ENCODE data around the gene KIAA1217. TPM values are rescaled to one million over a fixed set of nuclear protein-coding genes. Genes with fewer than 3 reads are reported as not detected.
A peak's percentile ranks its signal among the peaks of the same experiment; 100 is the strongest.

KIAA1217 gene, protein sequence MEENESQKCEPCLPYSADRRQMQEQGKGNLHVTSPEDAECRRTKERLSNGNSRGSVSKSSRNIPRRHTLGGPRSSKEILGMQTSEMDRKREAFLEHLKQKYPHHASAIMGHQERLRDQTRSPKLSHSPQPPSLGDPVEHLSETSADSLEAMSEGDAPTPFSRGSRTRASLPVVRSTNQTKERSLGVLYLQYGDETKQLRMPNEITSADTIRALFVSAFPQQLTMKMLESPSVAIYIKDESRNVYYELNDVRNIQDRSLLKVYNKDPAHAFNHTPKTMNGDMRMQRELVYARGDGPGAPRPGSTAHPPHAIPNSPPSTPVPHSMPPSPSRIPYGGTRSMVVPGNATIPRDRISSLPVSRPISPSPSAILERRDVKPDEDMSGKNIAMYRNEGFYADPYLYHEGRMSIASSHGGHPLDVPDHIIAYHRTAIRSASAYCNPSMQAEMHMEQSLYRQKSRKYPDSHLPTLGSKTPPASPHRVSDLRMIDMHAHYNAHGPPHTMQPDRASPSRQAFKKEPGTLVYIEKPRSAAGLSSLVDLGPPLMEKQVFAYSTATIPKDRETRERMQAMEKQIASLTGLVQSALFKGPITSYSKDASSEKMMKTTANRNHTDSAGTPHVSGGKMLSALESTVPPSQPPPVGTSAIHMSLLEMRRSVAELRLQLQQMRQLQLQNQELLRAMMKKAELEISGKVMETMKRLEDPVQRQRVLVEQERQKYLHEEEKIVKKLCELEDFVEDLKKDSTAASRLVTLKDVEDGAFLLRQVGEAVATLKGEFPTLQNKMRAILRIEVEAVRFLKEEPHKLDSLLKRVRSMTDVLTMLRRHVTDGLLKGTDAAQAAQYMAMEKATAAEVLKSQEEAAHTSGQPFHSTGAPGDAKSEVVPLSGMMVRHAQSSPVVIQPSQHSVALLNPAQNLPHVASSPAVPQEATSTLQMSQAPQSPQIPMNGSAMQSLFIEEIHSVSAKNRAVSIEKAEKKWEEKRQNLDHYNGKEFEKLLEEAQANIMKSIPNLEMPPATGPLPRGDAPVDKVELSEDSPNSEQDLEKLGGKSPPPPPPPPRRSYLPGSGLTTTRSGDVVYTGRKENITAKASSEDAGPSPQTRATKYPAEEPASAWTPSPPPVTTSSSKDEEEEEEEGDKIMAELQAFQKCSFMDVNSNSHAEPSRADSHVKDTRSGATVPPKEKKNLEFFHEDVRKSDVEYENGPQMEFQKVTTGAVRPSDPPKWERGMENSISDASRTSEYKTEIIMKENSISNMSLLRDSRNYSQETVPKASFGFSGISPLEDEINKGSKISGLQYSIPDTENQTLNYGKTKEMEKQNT (N-terminal part only)
- 10 to 100 TPM; 10.4 to 25.5 (median 14.9) TPM for total RNA-seq
- long read RNA-seq, partial matches to known transcripts, result 3 of 5 reads
- long read RNA-seq, other reads (novel, unspliced or antisense), result 2 of 5 reads

GRCh38 chr10:24208661-24209431, at the start of gene KIAA1217:
KIAA1217 (plus strand) TSS chr10:24209138; CDS start chr10:24209194, 56 bp downstream.
- Histone ChIP-seq H3K9me3 (no peaks in the 10 kb centered on the region), H3K27me3 (no peaks in the 10 kb centered on the region), H3K4me1 (peaks cover 0 to 19% (median 0%) of the 10 kb centered on the region in 4 donors), H3K4me3 (peak within 1 kb of the TSS; percentile 32 to 50 (median 50)), H3K36me3 (no peaks in the 10 kb centered on the region), H3K27ac (peak within 1 kb of the TSS; percentile 59 to 65 (median 62))
- peak; percentile 37 to 58 (median 48) for DNase-seq
- peak; percentile 54 to 71 (median 55) for ATAC-seq
- whole genome bisulfite sequencing (ENCODE audit: insufficient coverage, low coverage, low lambda C conversion rate, missing lambda C conversion rate), result 3% methylated on average over 23 of the region's 34 CpGs
- intact Hi-C loops (cut with DNase I), result no loop called here
- no peak for TF ChIP-seq CTCF (IDR thresholded peaks at IDR 0.05)
- TF ChIP-seq POLR2A (IDR thresholded peaks at IDR 0.05), result no peak

- no peak for TF ChIP-seq POLR2A (IDR thresholded peaks at IDR 0.05)
- TF ChIP-seq CTCF (IDR thresholded peaks at IDR 0.05), result no peak
- no peak for DNase-seq
- Histone ChIP-seq H3K9me3 (no peaks in the 10 kb centered on the region), H3K27ac (no peak overlapping the region), H3K27me3 (no peaks in the 10 kb centered on the region), H3K4me3 (no peak overlapping the region), H3K4me1 (no peaks in the 10 kb centered on the region), H3K36me3 (no peaks in the 10 kb centered on the region)
- WGBS (ENCODE audit: insufficient coverage, low coverage, low lambda C conversion rate, missing lambda C conversion rate), result 31% methylated on average over 2 of the region's 4 CpGs
- no peak for ATAC-seq
- intact Hi-C loops (cut with DNase I), result no loop called here
These were observed 46.5 kb upstream of the KIAA1217 start for GRCh38 chr10:24162206-24162985.

DNA sequence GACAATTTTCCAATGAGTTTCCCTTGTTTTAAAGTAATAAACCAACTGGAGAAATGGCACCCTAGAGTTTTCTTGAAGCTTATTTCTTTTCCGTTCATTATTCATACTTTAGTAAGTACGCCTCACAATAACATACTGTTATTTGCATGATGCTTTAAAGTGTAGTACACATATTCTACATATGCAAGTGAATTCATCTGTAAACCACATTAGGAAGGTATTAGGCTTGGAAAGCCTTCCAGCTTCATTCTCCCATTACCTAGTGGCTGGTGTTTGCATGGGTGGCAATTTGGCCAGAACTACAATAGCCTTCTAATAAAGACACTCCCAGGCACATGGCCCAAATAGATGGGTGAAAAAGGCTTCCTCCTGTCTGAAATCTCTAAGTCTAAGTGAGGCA, 45.5 kb upstream of the KIAA1217 start:
- no peaks in the 10 kb centered on the region for H3K27me3 ChIP-seq
- ATAC-seq (no peak), DNase-seq (no peak)
- H3K4me3 ChIP-seq, result no peak overlapping the region
- H3K4me1 ChIP-seq, result no peaks in the 10 kb centered on the region
- no peaks in the 10 kb centered on the region for H3K9me3 ChIP-seq
- no peaks in the 10 kb centered on the region for H3K36me3 ChIP-seq
- H3K27ac ChIP-seq, result no peak overlapping the region
- WGBS (ENCODE audit: insufficient coverage, low coverage, low lambda C conversion rate, missing lambda C conversion rate), result 52% methylated on average over 2 of the region's 2 CpGs
- intact Hi-C loops (cut with DNase I), result no loop called here
- TF ChIP-seq POLR2A (IDR thresholded peaks at IDR 0.05), result no peak
- no peak for TF ChIP-seq CTCF (IDR thresholded peaks at IDR 0.05)
